NCI-H460 (cell line): ENCODE results near the gene CCDC73. TPM values are rescaled to one million over a fixed set of nuclear protein-coding genes. Genes with fewer than 3 reads are reported as not detected.
A peak's percentile ranks its signal among the peaks of the same experiment; 100 is the strongest.
"Not testable (repeated sequence)": the region's sequence is repeated elsewhere in the genome, so short reads cannot be mapped to it uniquely, and the experiment has no call there.

Experiments used
- DNase-seq: peaks from one replicate; pipeline ENCODE4 v3.0.0-alpha.2; 2016; ENCODE audit warnings: low read depth; ENCODE audit errors: extremely low read depth
- total RNA-seq: library from RNA; depleted of rRNA; stranded (reverse); fragments of >200 nt; shearing (Covaris generic); gene quantifications from 2 replicates; pipeline ENCODE4 v1.2.3, GENCODE V29; 2014

Gene CCDC73
- total RNA-seq, 1 experiment from 2014 or later: not detected

DNA sequence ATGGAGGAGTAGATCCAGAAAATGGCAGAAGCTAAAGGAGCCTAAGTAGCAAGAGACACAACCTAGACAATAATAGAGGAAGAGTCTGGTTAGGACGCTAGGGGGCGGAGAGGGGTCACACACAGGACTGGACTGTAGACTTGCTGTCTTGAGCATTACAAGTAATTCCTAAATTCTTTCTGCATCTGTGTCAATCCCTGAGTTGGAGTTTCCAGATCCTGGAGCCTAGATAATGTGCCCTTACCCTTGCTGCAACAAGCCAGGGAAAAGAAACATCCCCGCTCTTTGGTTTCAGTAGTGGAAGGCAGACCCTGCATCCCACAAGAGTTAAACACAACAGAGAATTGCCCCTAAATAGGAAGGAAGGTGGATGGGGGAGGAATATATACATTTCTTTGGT is 14.9 kb upstream of the CCDC73 start:
- peak; percentile 54 for DNase-seq

- DNase-seq: no peak
Measured at GRCh38 chr11:32796425-32796824, 2.0 kb upstream of the CCDC73 start.

DNA sequence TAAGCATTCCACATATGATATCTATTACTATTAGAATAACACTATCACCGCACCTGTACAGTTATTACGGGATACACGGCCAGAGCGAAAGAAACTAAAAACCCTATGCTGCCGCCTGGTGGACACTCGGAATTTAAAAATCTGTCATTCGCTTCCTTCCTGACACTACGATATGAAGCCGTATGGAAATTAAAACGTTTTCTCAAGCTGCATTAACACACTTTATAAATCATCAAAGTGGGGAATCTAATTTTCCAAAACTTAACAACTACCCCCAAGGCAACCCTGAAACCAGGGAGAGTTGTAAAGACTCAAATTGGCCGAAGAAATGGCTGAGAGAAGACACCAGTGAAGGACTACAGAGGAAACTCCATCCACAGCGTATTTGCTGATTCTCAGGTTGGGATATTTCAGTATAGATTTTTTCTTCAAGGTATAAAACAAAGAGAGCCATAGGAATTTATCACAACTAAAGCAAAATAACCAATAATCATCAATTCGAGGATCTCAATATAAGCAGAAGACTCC is 1.4 kb downstream of the CCDC73 start:
- DNase-seq: peak; percentile 39

DNA sequence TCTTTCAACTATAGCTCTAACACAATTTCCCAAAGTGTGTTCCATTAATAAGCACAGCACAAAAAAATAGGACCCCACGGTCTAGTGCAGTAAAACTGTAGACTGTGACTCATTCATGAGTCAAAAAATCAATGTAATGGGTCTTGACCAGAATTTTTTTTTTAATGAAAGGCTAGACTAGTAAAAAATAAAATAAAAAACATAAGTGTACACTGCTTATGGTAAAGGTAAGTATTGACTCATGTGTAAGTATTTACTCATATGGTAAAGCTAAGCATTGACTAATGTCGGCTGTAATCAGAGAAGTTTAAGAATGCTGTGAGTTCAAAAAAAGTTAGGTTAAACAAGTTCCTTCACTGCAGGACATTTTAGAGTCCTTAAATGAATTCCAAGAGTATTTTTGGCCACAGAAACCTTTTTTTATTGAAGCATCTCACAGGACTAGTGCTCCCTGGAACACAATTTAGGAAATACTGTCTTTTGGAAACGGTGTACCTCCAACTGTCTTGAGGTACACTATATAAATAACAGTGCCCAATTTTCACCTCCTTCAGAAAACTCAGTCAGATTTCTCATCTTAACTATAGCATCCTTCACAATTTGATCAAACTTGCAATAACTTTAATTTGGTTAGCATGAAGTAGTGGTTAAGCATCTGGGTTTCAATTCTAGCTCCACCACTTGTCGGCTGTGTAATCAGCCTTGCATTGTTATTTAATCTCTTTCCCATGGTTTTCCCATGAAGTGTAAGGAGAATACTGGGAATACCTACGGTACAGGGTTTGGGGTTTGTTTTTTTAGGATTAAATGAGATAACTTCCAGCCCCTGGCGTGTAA is 2.1 kb downstream of the CCDC73 start:
- DNase-seq: no peak

DNA sequence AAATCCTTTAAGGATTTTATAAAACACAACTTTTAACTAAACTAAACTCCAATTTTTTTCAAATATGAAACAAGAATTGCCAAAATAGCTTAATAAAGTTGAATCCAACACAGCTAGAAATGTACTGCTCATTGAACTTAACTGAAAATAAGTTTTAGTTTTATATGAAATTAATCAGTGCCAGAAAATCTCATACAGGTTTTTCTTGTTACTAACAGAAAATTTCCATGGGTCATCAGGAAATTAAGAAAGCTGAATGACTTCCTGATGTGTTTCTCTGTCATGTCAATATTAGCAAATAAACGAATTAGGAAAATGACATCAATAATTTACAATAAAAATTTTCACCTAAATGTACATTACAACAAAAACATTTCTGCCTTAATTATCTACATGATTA is 3.5 kb downstream of the CCDC73 start:
- no peak for DNase-seq

- no peak for DNase-seq
Measured at GRCh38 chr11:32786811-32787210, 7.7 kb downstream of the CCDC73 start.

GRCh38 chr11:32785262-32785661 is 9.2 kb downstream of the CCDC73 start:
- no peak for DNase-seq

- DNase-seq: no peak
Measured at GRCh38 chr11:32781721-32782120, 12.7 kb downstream of the CCDC73 start.

GRCh38 chr11:32780839-32781238 is 13.6 kb downstream of the CCDC73 start:
- DNase-seq: not testable (repeated sequence)

GRCh38 chr11:32779136-32779535 is 15.3 kb downstream of the CCDC73 start:
- DNase-seq: no peak

GRCh38 chr11:32775908-32776307 is 18.6 kb downstream of the CCDC73 start:
- no peak for DNase-seq

DNA sequence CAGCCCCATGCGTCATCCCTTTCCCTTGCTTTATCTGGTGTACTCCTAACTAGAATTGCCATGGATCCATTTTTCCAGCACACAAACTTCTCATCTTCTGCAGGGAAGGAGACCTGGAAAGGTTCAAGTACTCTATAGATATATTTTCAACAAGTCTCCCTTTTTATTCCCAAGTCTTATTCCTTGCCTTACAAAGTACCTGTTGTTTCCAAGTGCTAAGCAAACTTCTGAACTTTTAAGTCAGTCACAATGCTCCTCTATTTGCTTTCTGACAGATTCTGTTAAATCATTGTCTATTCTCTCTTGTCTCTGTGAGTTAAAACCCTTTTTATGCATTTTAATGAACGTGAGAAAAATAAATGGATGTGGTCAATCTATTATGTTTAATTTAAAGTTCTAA is 20.4 kb downstream of the CCDC73 start:
- no peak for DNase-seq

DNA sequence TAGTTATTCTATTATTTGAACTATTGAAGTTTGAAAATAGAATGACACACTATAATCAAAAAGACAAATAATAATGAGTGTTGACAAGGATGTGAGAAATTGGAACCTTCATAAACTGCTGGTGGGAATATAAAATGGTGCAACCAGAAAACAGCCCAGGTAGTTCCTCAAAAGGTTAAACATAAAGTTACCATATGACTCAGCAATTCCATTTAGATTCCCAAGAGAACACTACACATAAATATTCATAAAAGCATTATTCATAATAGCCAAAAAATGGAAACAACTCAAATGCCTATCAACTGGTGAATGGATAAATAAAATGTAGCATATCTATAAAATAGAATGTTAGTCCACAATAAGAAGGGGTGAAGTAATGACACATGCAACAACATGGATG is 21.7 kb downstream of the CCDC73 start:
- DNase-seq: no peak

GRCh38 chr11:32761774-32762173 is 32.7 kb downstream of the CCDC73 start:
- not testable (repeated sequence) for DNase-seq

GRCh38 chr11:32758291-32758690 is 36.2 kb downstream of the CCDC73 start:
- DNase-seq: no peak

DNA sequence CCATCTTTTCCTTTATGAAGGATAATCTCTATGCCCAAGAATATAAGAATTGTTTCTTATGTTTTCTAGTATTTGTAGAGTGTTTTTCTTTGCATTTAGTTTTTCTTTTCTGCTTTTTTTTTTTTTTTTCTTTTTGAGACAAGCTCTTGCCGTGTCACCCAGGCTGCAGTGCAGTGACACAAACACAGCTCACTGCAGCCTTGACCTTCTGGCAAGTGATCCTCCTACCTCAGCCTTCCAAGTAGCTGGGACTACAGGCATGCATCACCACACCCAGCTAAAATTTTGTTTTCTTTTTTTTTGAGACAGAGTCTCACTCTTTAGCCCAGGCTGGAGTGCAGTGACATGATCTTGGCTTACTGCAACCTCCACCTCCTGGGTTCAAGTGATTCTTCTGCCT is 41.3 kb downstream of the CCDC73 start:
- DNase-seq: not testable (repeated sequence)

- no peak for DNase-seq
Measured at GRCh38 chr11:32752001-32752400, 42.5 kb downstream of the CCDC73 start.

GRCh38 chr11:32751381-32751780 is 43.1 kb downstream of the CCDC73 start:
- no peak for DNase-seq

- DNase-seq: no peak
Measured at GRCh38 chr11:32729976-32730375, 64.5 kb downstream of the CCDC73 start.

DNA sequence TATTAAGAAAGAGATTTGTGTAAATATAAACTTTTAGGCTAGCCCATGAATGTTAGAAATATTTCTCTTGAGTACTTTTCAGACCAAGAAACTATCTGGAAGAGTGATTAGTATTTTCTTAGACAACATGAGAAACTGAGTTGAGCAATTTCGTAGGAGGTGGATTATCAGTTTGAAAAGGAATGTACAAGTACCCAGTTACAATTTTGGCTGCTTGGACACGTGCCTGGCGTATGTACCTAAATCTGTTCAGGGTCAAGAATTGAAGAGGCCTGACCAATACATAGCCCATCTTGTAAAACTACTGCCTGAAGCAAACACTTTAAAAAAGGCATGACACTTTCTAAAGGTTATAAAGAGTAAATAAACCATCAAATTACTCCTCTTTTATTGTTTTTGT is 71.1 kb downstream of the CCDC73 start:
- DNase-seq: no peak

- no peak for DNase-seq
Measured at GRCh38 chr11:32722255-32722654, 72.2 kb downstream of the CCDC73 start.

DNA sequence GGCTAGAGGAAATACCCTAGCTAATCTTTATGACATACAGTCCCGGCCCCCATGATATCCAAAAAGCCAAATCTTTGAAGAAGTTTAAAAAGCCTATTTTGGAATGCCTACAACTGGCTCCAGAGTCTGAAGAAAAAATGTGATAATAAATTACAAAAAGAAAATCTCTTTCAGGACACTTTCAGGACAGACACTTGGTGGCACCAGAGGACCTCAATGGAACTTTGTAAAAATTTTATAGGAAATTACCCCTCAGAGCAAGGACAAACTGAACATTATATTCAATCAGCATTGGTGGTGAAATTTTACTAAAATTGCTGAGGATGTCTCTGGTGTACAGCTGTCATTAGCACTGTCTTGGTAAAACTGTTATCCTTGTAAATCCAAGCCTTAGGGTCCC is 81.0 kb downstream of the CCDC73 start:
- DNase-seq: no peak
